Loucy (cell line): ENCODE measurements around the gene PEX3.

Source experiments
- H2AFZ ChIP-seq: fragments of 200-600 bp; sonication (generic); 2 replicates; pipeline ENCODE4 v1.6.0; 2016; ENCODE audit warnings: antibody characterized with exemption, mild to moderate bottlenecking, low read length, moderate library complexity
- H3F3A ChIP-seq: fragments of 200-600 bp; 2 replicates; pipeline ENCODE4 v1.6.0; 2016; ENCODE audit warnings: antibody characterized with exemption, low read depth, mild to moderate bottlenecking
- H3K27me3 ChIP-seq: fragments of 200-600 bp; sonication (generic); 2 replicates; pipeline ENCODE4 v1.6.1; 2014; ENCODE audit warnings: low read length, mild to moderate bottlenecking; ENCODE audit not compliant: insufficient read depth, poor library complexity, severe bottlenecking
- H3K36me3 ChIP-seq: fragments of 200-600 bp; sonication (generic); 2 replicates; pipeline ENCODE4 v1.6.1; 2016; ENCODE audit warnings: low read length; ENCODE audit not compliant: insufficient read depth
- H3K4me1 ChIP-seq: fragments of 200-600 bp; sonication (generic); 2 replicates; pipeline ENCODE4 v1.5.1; 2014; ENCODE audit warnings: low read length, mild to moderate bottlenecking; ENCODE audit not compliant: insufficient read depth, poor library complexity, severe bottlenecking
- H3K4me2 ChIP-seq: fragments of 200-600 bp; sonication (generic); 2 replicates; pipeline ENCODE4 v1.6.0; 2014; ENCODE audit warnings: antibody characterized with exemption, low read length, low read depth, mild to moderate bottlenecking; ENCODE audit not compliant: poor library complexity, severe bottlenecking
- H3K4me3 ChIP-seq: fragments of 200-600 bp; sonication (generic); 2 replicates; pipeline ENCODE4 v1.5.1; 2014; ENCODE audit warnings: low read length, mild to moderate bottlenecking, mixed read lengths; ENCODE audit not compliant: poor library complexity, severe bottlenecking
- H3K79me2 ChIP-seq: fragments of 200-600 bp; sonication (generic); 2 replicates; pipeline ENCODE4 v1.6.1; 2014; ENCODE audit warnings: low read length; ENCODE audit not compliant: insufficient read depth
- H3K9ac ChIP-seq: fragments of 200-600 bp; sonication (generic); 2 replicates; pipeline ENCODE4 v1.6.0; 2014; ENCODE audit warnings: mild to moderate bottlenecking, low read depth, low read length, moderate library complexity; ENCODE audit not compliant: poor library complexity, severe bottlenecking
- H3K9me2 ChIP-seq: fragments of 200-600 bp; sonication (generic); replicated peaks from 2 replicates; pipeline ENCODE4 v1.6.1; 2016; ENCODE audit warnings: low read depth, low read length, mixed read lengths
- H3K9me3 ChIP-seq: fragments of 200-600 bp; sonication (generic); 2 replicates; pipeline ENCODE4 v1.6.1; 2014; ENCODE audit warnings: mild to moderate bottlenecking, antibody characterized with exemption, low read length, low read depth; ENCODE audit not compliant: insufficient read depth
- H4K20me1 ChIP-seq: fragments of 200-600 bp; sonication (generic); 2 replicates; pipeline ENCODE4 v1.6.0; 2014; ENCODE audit warnings: antibody characterized with exemption, low read length, mild to moderate bottlenecking; ENCODE audit not compliant: insufficient read depth, poor library complexity, severe bottlenecking
- EZH2phosphoT487 ChIP-seq: fragments of 200-600 bp; IDR thresholded peaks from 2 replicates; pipeline ENCODE4 v1.6.1; 2018; ENCODE audit warnings: antibody characterized with exemption, mild to moderate bottlenecking, moderate library complexity, borderline replicate concordance
- TF ChIP-seq, protein P1 (sequence below): fragments of 200-600 bp; sonication (generic); conservative IDR thresholded peaks from 2 replicates; pipeline ENCODE4 v1.5.1; 2014; ENCODE audit warnings: mild to moderate bottlenecking, antibody characterized with exemption, low read length

The PEX3 gene

DNA sequence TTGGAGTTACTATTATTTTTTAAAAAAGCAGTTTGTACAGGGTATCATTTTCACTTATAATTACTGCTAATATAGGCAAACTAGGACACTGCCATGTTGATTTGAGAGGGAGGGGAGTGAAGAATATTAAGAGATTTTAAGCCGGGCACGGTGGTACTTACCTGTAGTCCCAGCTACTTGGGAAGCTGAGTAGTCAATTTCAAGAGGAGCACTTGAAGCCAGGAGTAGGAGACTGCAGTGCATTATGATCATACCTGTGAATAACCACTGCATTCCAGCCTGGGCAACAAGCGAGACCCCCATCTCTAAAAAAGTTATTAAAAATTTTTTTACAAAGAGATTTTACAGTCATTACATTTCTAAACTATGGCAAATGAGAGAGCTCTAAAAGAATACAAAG is 35.8 kb upstream of the PEX3 start:
- Histone ChIP-seq H3F3A (no peaks in the 10 kb centered on the region), H3K4me2 (no peak overlapping the region)

DNA sequence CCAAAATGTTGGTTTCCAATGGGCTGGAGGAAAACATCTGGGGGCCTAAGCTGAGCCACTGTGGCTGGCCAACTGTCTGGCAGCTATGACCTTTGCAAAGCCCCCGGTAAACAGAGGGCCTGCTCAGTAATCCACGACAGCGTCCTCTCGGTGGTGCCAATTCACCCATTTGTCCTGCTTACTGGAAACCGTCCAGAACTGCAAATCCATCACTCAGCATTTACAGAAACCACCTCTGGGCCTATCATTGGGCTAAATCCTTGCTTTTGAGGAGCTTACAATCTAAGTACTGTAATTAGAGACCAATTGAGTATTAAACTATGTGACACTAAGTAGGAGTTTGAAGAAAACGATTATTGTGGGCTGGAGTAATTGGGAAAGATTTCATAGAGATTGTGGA is 31.1 kb upstream of the PEX3 start:
- Histone ChIP-seq H3K9me3 (no peaks in the 10 kb centered on the region), H3K4me1 (no peaks in the 10 kb centered on the region), H4K20me1 (no peaks in the 10 kb centered on the region), H3K79me2 (no peaks in the 10 kb centered on the region), H2AFZ (no peak overlapping the region), H3K9me2 (no peaks in the 10 kb centered on the region), H3F3A (no peaks in the 10 kb centered on the region), H3K4me2 (no peak overlapping the region), H3K27me3 (no peaks in the 10 kb centered on the region), H3K36me3 (no peaks in the 10 kb centered on the region), H3K4me3 (no peak overlapping the region), H3K9ac (no peak overlapping the region)
- no peak for TF ChIP-seq EZH2phosphoT487
- TF ChIP-seq, protein P1, sequence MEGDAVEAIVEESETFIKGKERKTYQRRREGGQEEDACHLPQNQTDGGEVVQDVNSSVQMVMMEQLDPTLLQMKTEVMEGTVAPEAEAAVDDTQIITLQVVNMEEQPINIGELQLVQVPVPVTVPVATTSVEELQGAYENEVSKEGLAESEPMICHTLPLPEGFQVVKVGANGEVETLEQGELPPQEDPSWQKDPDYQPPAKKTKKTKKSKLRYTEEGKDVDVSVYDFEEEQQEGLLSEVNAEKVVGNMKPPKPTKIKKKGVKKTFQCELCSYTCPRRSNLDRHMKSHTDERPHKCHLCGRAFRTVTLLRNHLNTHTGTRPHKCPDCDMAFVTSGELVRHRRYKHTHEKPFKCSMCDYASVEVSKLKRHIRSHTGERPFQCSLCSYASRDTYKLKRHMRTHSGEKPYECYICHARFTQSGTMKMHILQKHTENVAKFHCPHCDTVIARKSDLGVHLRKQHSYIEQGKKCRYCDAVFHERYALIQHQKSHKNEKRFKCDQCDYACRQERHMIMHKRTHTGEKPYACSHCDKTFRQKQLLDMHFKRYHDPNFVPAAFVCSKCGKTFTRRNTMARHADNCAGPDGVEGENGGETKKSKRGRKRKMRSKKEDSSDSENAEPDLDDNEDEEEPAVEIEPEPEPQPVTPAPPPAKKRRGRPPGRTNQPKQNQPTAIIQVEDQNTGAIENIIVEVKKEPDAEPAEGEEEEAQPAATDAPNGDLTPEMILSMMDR: no peak

More for the DNA sequence above, 35.8 kb upstream of the PEX3 start:
- Histone ChIP-seq H3K9me3 (no peaks in the 10 kb centered on the region), H3K9me2 (no peaks in the 10 kb centered on the region), H4K20me1 (no peaks in the 10 kb centered on the region), H3K27me3 (no peaks in the 10 kb centered on the region), H3K36me3 (no peaks in the 10 kb centered on the region), H3K79me2 (no peaks in the 10 kb centered on the region), H3K4me1 (no peaks in the 10 kb centered on the region), H3K4me3 (no peak overlapping the region), H2AFZ (no peak overlapping the region), H3K9ac (no peak overlapping the region)
- TF ChIP-seq, protein P1: no peak
- no peak for TF ChIP-seq EZH2phosphoT487

DNA sequence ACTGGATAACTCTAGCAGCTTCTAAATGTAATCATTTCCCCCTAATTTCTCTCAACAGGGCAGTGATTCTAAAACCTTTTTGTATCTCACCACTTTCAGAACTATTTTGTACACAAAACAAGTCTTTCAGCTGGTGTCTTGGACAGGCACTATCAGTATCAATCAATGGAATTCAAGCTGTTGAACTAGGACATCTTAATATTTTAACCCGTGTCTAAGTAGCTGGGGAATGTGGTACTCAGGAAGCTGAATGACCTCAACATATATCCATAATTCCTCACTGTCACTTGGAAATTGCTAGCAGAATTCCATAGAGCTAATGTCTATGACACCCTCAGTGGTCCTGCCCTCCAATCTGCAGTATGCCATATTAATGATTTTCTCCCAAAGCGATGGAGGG is 24.6 kb upstream of the PEX3 start:
- Histone ChIP-seq H3K9ac (no peak overlapping the region), H3K79me2 (no peaks in the 10 kb centered on the region), H3K4me2 (no peak overlapping the region), H3K9me2 (no peaks in the 10 kb centered on the region), H3K36me3 (peaks cover 9% of the 10 kb centered on the region; the same call in 1 of the 2 replicates), H2AFZ (no peak overlapping the region), H3F3A (no peaks in the 10 kb centered on the region), H4K20me1 (peaks cover 3% of the 10 kb centered on the region), H3K9me3 (no peaks in the 10 kb centered on the region), H3K4me3 (no peak overlapping the region), H3K27me3 (no peaks in the 10 kb centered on the region), H3K4me1 (no peaks in the 10 kb centered on the region)
- TF ChIP-seq, protein P1: no peak
